H9 (cell line): Measurements from ENCODE around the gene CXCR3. TPM values are rescaled to one million over a fixed set of nuclear protein-coding genes. Genes with fewer than 3 reads are reported as not detected.
"Not testable (repeated sequence)": the region's sequence is repeated elsewhere in the genome, so short reads cannot be mapped to it uniquely, and the experiment has no call there.

Source experiments
- DNase-seq: peaks from one replicate; pipeline ENCODE4 v3.0.0-alpha.2; 2017
- H2AFZ ChIP-seq: one replicate; pipeline ENCODE4 v1.6.1; 2013; ENCODE audit warnings: mild to moderate bottlenecking, low read length, control low read depth, moderate library complexity
- H2AK5ac ChIP-seq: 2 replicates; pipeline ENCODE4 v1.6.1; 2013; ENCODE audit warnings: low read length, control low read depth, mixed read lengths; ENCODE audit not compliant: insufficient read length
- H2BK120ac ChIP-seq: one replicate; pipeline ENCODE4 v1.6.1; 2013; ENCODE audit warnings: low read depth, mild to moderate bottlenecking, low read length, control low read depth, inconsistent platforms; ENCODE audit not compliant: poor library complexity, severe bottlenecking
- H2BK12ac ChIP-seq: 2 replicates; pipeline ENCODE4 v1.6.1; 2013; ENCODE audit warnings: low read length, control low read depth, mixed read lengths, low read depth; ENCODE audit not compliant: insufficient read length
- H2BK15ac ChIP-seq: 2 replicates; pipeline ENCODE4 v1.6.1; 2013; ENCODE audit warnings: low read depth, low read length, control low read depth
- H2BK20ac ChIP-seq: one replicate; pipeline ENCODE4 v1.6.1; 2013; ENCODE audit warnings: low read depth, mild to moderate bottlenecking, low read length, control low read depth, inconsistent platforms; ENCODE audit not compliant: poor library complexity, severe bottlenecking
- H2BK5ac ChIP-seq: 2 replicates; pipeline ENCODE4 v1.6.1; 2013; ENCODE audit warnings: low read length, control low read depth, mixed read lengths; ENCODE audit not compliant: insufficient read length
- H3K14ac ChIP-seq: 2 replicates; pipeline ENCODE4 v1.6.1; 2013; ENCODE audit warnings: low read length, control low read depth; ENCODE audit not compliant: insufficient read depth
- H3K18ac ChIP-seq: 2 replicates; pipeline ENCODE4 v1.6.1; 2013; ENCODE audit warnings: low read depth, mild to moderate bottlenecking, mixed read lengths, low read length, control low read depth; ENCODE audit not compliant: insufficient read length
- H3K23ac ChIP-seq: 2 replicates; pipeline ENCODE4 v1.6.1; 2013; ENCODE audit warnings: low read length, control low read depth, mixed read lengths, low read depth; ENCODE audit not compliant: insufficient read length
- H3K23me2 ChIP-seq: 2 replicates; pipeline ENCODE4 v1.6.1; 2013; ENCODE audit warnings: low read depth, mild to moderate bottlenecking, mixed read lengths, low read length, control low read depth; ENCODE audit not compliant: insufficient read length, poor library complexity, severe bottlenecking
- H3K27ac ChIP-seq: 2 replicates; pipeline ENCODE4 v1.5.1; 2013; ENCODE audit warnings: low read length, control low read depth, mixed read lengths, low read depth; ENCODE audit not compliant: insufficient read length
- H3K27me3 ChIP-seq: 2 replicates; pipeline ENCODE4 v1.6.1; 2013; ENCODE audit warnings: low read length, control low read depth, inconsistent platforms; ENCODE audit not compliant: insufficient read depth
- H3K4ac ChIP-seq: 2 replicates; pipeline ENCODE4 v1.6.1; 2013; ENCODE audit warnings: low read depth, mild to moderate bottlenecking, control low read depth, inconsistent platforms, low read length, moderate library complexity
- H3K4me1 ChIP-seq: 2 replicates; pipeline ENCODE4 v1.6.1; 2013; ENCODE audit warnings: low read length, control low read depth, inconsistent platforms; ENCODE audit not compliant: insufficient read depth
- H3K4me2 ChIP-seq: 2 replicates; pipeline ENCODE4 v1.6.1; 2013; ENCODE audit warnings: low read length, control low read depth, mixed read lengths; ENCODE audit not compliant: insufficient read length, insufficient read depth
- H3K56ac ChIP-seq: 2 replicates; pipeline ENCODE4 v1.6.1; 2013; ENCODE audit warnings: low read depth, mild to moderate bottlenecking, mixed read lengths, low read length, control low read depth; ENCODE audit not compliant: insufficient read length
- H3K79me1 ChIP-seq: 2 replicates; pipeline ENCODE4 v1.6.1; 2013; ENCODE audit warnings: low read depth, mild to moderate bottlenecking, moderate library complexity, low read length, control low read depth, inconsistent platforms; ENCODE audit not compliant: insufficient read depth, poor library complexity, severe bottlenecking
- H3K79me2 ChIP-seq: 2 replicates; pipeline ENCODE4 v1.6.1; 2013; ENCODE audit warnings: low read length, control low read depth, inconsistent platforms; ENCODE audit not compliant: insufficient read depth
- H3K9ac ChIP-seq: 2 replicates; pipeline ENCODE4 v1.6.1; 2013; ENCODE audit warnings: low read length, control low read depth, mixed read lengths; ENCODE audit not compliant: insufficient read length; ENCODE audit errors: extremely low read depth
- H3K9me3 ChIP-seq: one replicate; pipeline ENCODE4 v1.6.1; 2013; ENCODE audit warnings: low read depth, low read length, inconsistent platforms; ENCODE audit not compliant: control insufficient read depth
- H3T11ph ChIP-seq: one replicate; pipeline ENCODE4 v1.6.1; 2013; ENCODE audit warnings: mild to moderate bottlenecking, low read length, control low read depth, inconsistent platforms
- H4K20me1 ChIP-seq: one replicate; pipeline ENCODE4 v1.6.1; 2013; ENCODE audit not compliant: control insufficient read depth, insufficient read length, insufficient read depth
- H4K5ac ChIP-seq: 2 replicates; pipeline ENCODE4 v1.6.1; 2013; ENCODE audit warnings: low read depth, mild to moderate bottlenecking, mixed read lengths, low read length, control low read depth; ENCODE audit not compliant: insufficient read length
- H4K8ac ChIP-seq: replicated peaks from 2 replicates; pipeline ENCODE4 v1.6.1; 2013; ENCODE audit warnings: low read length, control low read depth, mixed read lengths, low read depth; ENCODE audit not compliant: insufficient read length
- H4K91ac ChIP-seq: 2 replicates; pipeline ENCODE4 v1.6.1; 2013; ENCODE audit warnings: low read depth, mild to moderate bottlenecking, moderate library complexity, mixed read lengths, low read length, control low read depth; ENCODE audit not compliant: insufficient read length
- H3K27ac Mint-ChIP-seq, 3 experiments: 2 replicates in 2 of 3; 3 replicates in 1 of 3; pipeline ENCODE4 v1.8.0; 2020 to 2021; ENCODE audit warnings: mixed read lengths in 3 of 3, mild to moderate bottlenecking in 1 of 3, moderate library complexity in 1 of 3
- H3K27me3 Mint-ChIP-seq: 2 replicates; pipeline ENCODE4 v1.8.0; 2021; ENCODE audit warnings: low read depth, mild to moderate bottlenecking, moderate library complexity, mixed read lengths
- H3K36me3 Mint-ChIP-seq, 3 experiments: 2 replicates in 2 of 3; 3 replicates in 1 of 3; pipeline ENCODE4 v1.8.0; 2020 to 2021; ENCODE audit warnings: low read depth in 3 of 3, mixed read lengths in 3 of 3; ENCODE audit not compliant: insufficient read depth in 1 of 3
- H3K4me1 Mint-ChIP-seq, 2 experiments: 2 replicates each; pipeline ENCODE4 v1.8.0; 2020; ENCODE audit warnings: mixed read lengths in 2 of 2
- H3K4me3 Mint-ChIP-seq, 2 experiments: 2 replicates in 1 of 2; 3 replicates in 1 of 2; pipeline ENCODE4 v1.8.0; 2020 to 2021; ENCODE audit warnings: mild to moderate bottlenecking in 2 of 2, mixed read lengths in 2 of 2, moderate library complexity in 1 of 2
- H3K9me3 Mint-ChIP-seq, 2 experiments: 2 replicates in 1 of 2; 3 replicates in 1 of 2; pipeline ENCODE4 v1.8.0; 2020; ENCODE audit warnings: mild to moderate bottlenecking in 2 of 2, mixed read lengths in 2 of 2, moderate library complexity in 1 of 2
- WGBS: extraction: QIAGEN DNeasy Blood & Tissue Kit; methylation state at CpG from one replicate; pipeline ENCODE4 v1.1.7; 2013; ENCODE audit warnings: missing lambda C conversion rate, low lambda C conversion rate, mixed read lengths; ENCODE audit not compliant: insufficient read length; ENCODE audit errors: extremely low coverage; 5-methylcytosine and 5-hydroxymethylcytosine counted together
- total RNA-seq: library from RNA; stranded (reverse); gene quantifications from 2 replicates; pipeline ENCODE4 v1.2.1, GENCODE V29; 2021
- TF ChIP-seq, protein P1 (sequence below): fragments of 200-600 bp; sonication (generic); conservative IDR thresholded peaks from 3 replicates; pipeline ENCODE4 v1.8.0; 2021; ENCODE audit warnings: antibody characterized with exemption, mild to moderate bottlenecking

The CXCR3 gene
- total RNA-seq, 1 experiment from 2014 or later, result not detected

DNA sequence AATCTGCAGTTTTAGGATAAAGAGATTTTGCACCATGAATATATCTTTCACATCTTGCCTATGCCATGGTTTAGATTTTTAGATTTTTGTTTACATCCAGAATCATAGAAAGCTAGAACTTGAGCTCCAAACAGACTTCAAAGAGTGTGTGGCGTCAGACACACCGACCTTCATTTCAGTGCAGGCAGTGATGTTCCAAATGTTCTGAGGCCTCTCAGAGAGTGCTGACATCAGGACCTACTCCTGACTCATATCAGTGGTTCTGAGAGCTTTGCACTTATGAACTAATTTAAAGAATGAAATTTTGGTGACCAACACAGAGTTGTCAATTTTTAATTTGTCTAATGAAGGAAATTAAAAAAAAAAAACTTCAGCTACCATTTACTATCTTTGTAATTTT is 18.3 kb downstream of the CXCR3 start:
- H3K27me3 Mint-ChIP-seq, result no peaks in the 10 kb centered on the region
- no peak overlapping the region for H3K4me3 Mint-ChIP-seq
- DNase-seq, result no peak
- H4K20me1 ChIP-seq, result no peaks in the 10 kb centered on the region
- H3K9me3 Mint-ChIP-seq, result peaks cover 70 to 71% of the 10 kb centered on the region in 2 experiments
- no peak overlapping the region for H3K56ac ChIP-seq
- no peak overlapping the region for H3K27ac Mint-ChIP-seq
- H2BK5ac ChIP-seq, result no peak overlapping the region
- peaks cover 39% of the 10 kb centered on the region for H3K9me3 ChIP-seq
- peaks cover 26 to 47% (median 34%) of the 10 kb centered on the region in 3 experiments for H3K36me3 Mint-ChIP-seq
- H3K9ac ChIP-seq, result no peak overlapping the region
- TF ChIP-seq, protein P1, sequence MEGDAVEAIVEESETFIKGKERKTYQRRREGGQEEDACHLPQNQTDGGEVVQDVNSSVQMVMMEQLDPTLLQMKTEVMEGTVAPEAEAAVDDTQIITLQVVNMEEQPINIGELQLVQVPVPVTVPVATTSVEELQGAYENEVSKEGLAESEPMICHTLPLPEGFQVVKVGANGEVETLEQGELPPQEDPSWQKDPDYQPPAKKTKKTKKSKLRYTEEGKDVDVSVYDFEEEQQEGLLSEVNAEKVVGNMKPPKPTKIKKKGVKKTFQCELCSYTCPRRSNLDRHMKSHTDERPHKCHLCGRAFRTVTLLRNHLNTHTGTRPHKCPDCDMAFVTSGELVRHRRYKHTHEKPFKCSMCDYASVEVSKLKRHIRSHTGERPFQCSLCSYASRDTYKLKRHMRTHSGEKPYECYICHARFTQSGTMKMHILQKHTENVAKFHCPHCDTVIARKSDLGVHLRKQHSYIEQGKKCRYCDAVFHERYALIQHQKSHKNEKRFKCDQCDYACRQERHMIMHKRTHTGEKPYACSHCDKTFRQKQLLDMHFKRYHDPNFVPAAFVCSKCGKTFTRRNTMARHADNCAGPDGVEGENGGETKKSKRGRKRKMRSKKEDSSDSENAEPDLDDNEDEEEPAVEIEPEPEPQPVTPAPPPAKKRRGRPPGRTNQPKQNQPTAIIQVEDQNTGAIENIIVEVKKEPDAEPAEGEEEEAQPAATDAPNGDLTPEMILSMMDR, result no peak
- H2BK12ac ChIP-seq, result no peak overlapping the region
- no peak overlapping the region for H2BK15ac ChIP-seq
- no peak overlapping the region for H4K8ac ChIP-seq
- H3K79me2 ChIP-seq, result no peaks in the 10 kb centered on the region
- WGBS, result no CpG with 5 or more reads among the region's 2 CpGs
- H3K23ac ChIP-seq, result no peak overlapping the region
- no peaks in the 10 kb centered on the region for H3K27me3 ChIP-seq
- no peak overlapping the region for H3K18ac ChIP-seq
- H3K4me2 ChIP-seq, result no peak overlapping the region
- no peak overlapping the region for H4K5ac ChIP-seq
- H2BK120ac ChIP-seq, result no peak overlapping the region
- no peak overlapping the region for H3K27ac ChIP-seq
- H2AK5ac ChIP-seq, result no peak overlapping the region
- H3K14ac ChIP-seq, result no peak overlapping the region
- no peak overlapping the region for H3T11ph ChIP-seq
- no peak overlapping the region for H2AFZ ChIP-seq
- no peaks in the 10 kb centered on the region for H3K4me1 ChIP-seq
- H3K23me2 ChIP-seq, result no peaks in the 10 kb centered on the region
- no peaks in the 10 kb centered on the region for H3K4me1 Mint-ChIP-seq
- no peak overlapping the region for H4K91ac ChIP-seq
- H3K79me1 ChIP-seq, result no peaks in the 10 kb centered on the region
- H2BK20ac ChIP-seq, result no peak overlapping the region
- H3K4ac ChIP-seq, result no peak overlapping the region

DNA sequence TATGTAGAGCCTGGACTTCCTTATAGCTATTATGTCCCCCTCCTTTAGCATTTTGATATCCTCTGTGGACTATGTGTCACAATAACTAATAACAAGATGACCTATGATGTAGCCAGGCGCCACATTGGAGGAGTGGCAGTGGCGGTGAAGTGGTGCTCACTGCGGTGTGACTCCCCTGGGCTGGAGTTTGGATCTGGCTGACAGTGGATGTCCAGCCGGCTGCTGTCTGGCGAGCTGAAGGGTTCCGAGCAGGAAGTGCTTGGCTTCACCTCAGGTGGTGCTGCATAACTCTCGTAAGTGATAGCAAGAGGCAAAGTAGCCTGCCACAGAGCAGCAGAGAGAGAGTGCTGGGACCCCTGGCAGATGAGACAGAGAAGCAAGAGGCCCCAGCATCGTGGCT is 25.1 kb downstream of the CXCR3 start:
- H2BK120ac ChIP-seq, H3K23ac ChIP-seq, H4K5ac ChIP-seq, H3K4me1 ChIP-seq, H3K14ac ChIP-seq, H3K27ac ChIP-seq, H2BK20ac ChIP-seq, H3K23me2 ChIP-seq, H4K8ac ChIP-seq, H3T11ph ChIP-seq, DNase-seq, H2AK5ac ChIP-seq, H3K56ac ChIP-seq, H3K4me2 ChIP-seq, H3K4me1 Mint-ChIP-seq, H3K4me3 Mint-ChIP-seq, H3K36me3 Mint-ChIP-seq, H4K91ac ChIP-seq, H2AFZ ChIP-seq, H3K27ac Mint-ChIP-seq, H2BK15ac ChIP-seq, H3K27me3 ChIP-seq, H2BK12ac ChIP-seq, H3K79me1 ChIP-seq, H3K4ac ChIP-seq, H2BK5ac ChIP-seq, H3K9ac ChIP-seq, H4K20me1 ChIP-seq, H3K27me3 Mint-ChIP-seq, H3K79me2 ChIP-seq, H3K18ac ChIP-seq: not testable (repeated sequence)
- whole genome bisulfite sequencing, result no CpG with 5 or more reads among the region's 8 CpGs
- H3K9me3 ChIP-seq, result peaks cover 19% of the 10 kb centered on the region
- H3K9me3 Mint-ChIP-seq, result peaks cover 37 to 49% of the 10 kb centered on the region in 2 experiments
